OCI-M2 (cell line): Measurements from ENCODE around the gene XXYLT1.

ENCODE experiments used
- DNase-seq: peaks from one replicate; lab custom pipeline; 2025; ENCODE audit not compliant: unreplicated experiment; lab: John Stamatoyannopoulos, UW

Gene XXYLT1

DNA sequence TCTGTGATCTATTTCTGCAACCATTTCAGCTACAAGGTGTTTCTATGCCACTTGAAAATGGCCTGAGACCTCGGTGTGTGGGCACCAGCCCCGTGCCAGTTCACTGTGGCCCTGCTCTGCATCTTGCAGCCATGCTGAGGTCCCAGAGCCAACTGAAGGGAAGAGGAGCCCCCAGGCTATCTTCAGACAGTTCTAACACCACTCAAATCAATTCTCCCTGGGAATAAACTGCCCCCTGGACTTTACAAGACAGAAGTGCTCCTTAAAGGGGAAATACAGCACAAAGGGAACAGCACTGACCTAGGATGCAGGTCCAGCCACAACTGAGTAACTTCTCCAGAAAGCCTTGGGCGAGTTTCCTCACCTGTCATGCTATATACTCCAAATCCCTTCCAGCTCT is 3.9 kb downstream of the XXYLT1 start:
- no peak for DNase-seq

GRCh38 chr3:195266428-195266827 is 4.5 kb downstream of the XXYLT1 start:
- DNase-seq, result no peak

DNA sequence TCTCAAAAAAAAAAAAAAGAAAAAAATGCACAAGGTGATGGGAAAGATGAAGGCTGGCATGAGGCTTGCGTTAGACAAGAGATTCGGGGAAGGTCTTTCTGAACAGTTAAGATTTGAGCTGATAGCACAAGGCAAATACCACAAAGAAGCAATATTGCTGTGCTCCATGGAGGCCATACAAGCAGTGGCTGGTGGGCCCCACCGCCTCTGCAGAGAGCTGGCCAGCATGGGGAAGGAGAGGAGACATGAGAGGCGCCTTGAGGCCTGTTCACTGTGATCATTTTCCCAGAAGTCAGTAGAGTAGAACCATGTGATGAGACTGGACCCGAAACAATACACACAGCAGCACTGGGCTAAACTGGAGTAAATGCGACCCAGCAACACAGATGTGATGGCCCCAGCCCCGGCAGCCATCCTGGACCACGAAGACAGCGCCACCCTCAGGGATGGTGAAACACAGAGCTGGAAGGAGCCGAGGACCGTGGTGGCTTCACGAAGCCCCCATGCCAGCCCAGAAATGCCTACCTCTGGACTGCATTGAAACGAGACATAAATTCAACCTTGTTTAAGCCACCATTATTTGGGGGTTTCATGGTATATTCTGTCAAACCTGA is 5.5 kb downstream of the XXYLT1 start:
- no peak for DNase-seq

GRCh38 chr3:195263925-195264600 is 6.9 kb downstream of the XXYLT1 start:
- no peak for DNase-seq

DNA sequence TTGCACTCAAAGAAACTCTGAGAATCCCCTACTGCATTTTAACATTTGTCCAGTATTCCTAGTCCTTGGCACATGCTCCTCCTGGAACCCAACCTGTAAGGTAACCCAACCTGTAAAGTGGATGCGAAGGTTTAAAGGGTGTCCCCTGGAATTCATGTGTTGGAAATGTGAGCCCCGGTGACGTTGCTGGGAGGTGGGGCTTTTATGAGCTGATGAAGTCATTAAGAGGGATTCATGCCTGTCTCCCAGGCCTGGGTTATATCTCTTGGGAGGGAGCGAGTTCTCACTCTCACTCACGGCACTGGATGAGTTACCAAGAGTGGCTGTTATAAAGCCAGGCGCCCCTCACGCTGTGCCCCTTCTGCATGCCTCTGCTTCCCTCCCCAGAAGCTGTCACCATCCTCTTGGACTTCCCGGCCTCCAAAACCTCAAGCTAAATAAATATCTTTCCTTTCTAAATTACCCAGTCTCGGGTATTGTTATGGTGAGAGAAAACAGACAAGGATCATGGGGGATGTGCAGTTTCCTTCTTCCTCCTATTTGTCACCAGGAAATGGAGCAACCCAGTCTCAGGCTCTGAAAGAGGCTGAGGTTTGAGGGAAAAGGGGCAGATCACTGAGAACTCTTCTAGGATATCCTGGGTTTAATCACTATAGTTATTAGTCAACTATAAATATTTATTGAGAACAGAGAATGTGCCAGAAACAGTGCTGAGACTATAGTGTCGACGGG is 7.6 kb downstream of the XXYLT1 start:
- DNase-seq, result no peak

DNA sequence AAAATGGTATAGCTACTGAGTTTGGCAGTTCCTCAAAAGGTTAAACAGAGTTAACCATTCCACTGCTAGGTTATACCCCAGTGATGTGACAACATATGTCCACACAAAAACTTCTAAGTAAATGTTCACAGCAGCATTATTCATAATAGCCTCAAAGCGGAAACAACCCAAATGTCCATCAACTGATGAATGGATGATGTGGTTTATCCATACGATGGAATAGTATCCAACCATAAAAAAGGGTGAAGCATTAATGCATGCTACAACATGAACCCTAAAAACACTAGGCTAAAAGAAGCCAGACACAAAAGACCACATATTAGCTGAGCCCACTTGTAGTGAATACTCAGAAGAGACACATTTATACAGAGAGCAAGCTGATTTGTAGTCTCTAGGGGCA is 9.0 kb downstream of the XXYLT1 start:
- no peak for DNase-seq

GRCh38 chr3:195260280-195260905 is 10.6 kb downstream of the XXYLT1 start:
- peak; percentile 10 for DNase-seq

DNA sequence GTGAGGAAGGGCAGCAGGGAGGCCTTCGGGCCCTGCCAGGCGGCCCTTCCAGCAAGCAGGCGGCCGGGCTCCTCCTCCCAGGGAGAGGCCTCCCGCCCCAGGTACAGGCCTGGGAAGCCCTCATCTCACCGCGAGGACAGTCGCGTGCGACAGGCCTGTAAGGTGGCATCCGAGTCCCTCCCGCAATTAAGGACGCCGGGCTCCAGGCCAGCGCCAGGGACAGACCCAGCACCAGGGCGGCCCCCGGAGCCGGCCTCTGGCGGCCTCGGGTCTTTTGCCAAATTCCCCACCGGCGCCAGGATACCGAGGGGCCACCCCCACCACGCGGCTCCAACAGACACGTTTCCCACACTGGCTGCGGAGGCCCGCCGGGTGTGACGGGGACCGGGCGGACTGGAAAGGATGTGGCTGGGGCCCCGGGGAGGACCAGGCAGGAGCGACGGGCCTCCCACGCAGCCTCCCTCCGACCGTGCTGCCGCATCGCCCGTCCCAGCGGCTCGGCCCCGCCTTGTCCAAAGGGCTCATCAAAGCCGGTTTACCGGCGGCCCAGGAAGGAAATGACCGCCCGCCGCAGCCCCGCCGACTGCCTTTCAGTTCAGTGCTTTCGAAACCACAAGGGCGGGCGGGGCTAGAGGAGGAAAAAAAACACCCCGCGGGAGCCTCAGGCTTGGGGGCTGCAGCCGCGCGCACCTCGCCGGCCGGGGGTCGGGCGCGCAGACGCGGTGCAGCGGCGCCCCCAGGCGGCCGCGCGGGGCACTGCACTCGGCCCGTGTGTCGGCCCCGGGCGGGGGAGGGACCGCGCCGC is 11.3 kb downstream of the XXYLT1 start:
- peak; percentile 26 for DNase-seq

DNA sequence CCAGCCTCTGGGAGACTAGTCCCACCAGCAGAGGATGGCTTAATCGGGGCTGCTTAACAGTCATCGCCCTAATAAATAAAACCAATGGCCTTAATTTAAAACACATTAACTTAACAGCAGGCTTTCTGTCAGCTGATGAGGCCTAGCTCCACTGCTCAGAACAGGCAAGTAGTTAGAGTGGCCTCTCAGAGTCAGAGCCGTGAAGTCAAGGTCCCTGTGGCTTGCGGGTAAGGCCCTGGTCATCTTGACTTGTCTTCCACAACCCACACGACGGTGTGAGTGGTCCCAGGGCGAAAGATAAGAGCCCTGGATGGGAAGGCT is 11.8 kb downstream of the XXYLT1 start:
- peak; percentile 10 for DNase-seq

DNA sequence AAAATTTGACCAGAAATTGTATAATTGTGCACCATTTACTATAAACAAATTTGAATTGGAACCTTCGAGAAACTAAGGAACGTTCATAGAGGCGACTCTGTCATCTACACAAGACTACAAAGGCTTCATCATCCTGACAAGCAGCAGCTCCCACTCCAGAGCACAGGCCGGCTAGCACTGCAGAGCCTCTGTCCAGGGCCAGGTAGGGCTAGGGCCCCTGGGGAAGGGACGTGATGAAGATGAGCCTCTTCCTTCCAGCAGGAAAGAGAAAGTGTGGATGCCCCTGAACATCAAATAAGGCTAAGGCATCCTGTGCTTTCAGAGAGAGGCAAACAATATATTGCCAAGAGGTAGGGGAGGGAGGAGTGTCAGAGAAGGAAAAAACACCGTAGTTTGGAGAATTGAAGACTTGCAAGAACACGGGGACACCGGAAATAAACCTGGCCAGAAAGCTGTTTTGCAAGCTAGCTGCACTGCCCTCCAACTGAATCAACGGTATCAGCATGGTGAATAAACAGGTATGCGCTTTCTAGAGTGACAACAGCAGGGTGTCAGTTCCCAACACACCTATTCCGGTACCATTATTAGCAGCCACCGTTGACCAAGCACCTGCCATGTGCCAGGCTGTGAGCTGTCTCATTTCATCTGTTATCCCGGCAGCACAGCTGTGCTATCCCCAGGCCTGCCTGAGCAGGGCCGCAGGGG is 12.4 kb downstream of the XXYLT1 start:
- no peak for DNase-seq

DNA sequence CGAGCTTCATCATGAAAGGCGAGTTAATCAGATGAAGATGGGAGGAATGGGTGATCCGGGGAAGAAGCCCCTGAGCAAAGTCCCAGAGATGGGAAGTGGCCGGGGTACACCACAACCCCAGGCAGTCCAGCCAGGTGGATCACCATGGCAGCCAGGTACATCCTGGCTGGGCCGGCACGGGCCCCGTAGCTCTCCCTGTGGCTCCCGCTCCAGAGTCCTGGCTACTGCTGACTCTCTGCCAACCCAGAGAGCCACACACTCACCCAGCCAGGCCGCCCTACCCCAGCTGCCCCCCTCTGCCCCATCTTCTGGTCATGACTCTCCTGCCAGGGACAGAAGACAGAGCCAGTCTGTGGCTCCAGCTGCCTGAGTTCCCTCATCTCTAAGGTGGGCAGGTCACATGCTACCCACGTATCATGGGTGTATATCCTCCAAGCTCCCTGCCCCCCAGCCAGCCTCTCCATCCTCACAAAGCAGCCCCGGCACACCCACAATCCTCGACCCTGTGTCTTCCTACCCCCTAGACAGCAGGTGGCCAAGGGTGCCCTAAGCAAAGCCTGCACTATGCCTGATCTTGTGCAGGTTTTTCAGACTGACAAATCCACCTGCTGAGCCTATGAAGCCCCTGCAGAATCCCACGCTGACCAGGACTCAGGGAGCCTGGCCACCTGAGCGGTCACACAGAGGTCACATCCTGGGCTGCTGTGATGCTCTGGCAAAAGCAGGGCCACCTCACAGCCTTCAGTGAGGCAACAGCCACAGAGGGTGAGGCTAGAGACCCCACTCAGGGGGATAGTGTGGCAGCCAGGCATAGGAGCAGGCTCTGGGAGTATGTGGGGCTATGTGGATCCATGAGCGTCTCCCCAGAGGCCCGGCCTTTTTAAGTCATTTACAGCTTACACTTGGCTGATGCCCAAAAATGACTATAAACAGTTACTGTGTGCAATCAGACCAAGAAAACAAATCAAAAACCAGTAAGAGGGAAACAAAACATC is 13.2 kb downstream of the XXYLT1 start:
- no peak for DNase-seq

- DNase-seq, result no peak
Observed at GRCh38 chr3:195256639-195257453, 14.1 kb downstream of the XXYLT1 start.

GRCh38 chr3:195255571-195256501 is 15.1 kb downstream of the XXYLT1 start:
- no peak for DNase-seq

DNA sequence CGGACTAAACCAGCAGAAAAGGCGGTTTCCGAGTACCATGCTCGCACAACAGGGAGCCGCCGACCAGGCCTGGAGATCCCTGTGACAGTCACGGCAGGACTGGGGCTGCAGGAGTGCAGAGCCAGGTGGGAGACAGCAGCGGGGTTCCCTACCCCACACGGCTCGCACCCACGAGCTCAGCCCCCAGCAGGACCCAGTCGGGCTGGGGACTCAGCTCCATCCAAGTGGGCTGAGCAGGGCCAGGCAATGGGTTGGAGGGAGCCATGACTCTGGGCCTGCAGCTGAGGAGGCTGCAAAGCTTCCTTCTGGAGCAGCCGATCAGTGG is 15.8 kb downstream of the XXYLT1 start:
- DNase-seq, result no peak

GRCh38 chr3:195254454-195255175 is 16.3 kb downstream of the XXYLT1 start:
- no peak for DNase-seq

DNA sequence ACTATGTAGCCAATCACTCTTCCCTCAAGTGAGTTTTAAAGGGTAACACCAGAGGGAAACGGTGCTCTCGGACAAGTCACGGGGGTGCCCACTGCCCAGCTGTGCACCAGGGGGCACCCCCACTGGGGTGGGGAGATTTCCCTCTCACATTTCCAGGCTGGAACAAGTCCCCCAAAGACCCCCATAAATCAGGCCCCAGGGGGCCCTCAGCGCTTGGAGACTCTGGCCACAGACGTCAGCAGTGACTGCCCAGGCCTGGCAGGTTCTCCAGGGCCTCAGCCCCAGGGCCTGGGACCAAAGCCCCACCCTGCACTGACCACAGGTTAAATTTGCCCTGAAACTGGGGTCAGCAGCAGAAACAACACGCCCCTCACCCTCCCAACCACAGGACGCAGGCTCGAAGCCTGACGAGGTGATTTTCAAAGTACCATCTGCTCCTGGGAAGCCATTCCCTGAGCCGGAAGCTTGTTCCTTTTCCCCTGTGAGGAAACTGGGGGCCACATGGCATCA is 17.0 kb downstream of the XXYLT1 start:
- DNase-seq, result no peak
